ENCODE results near the gene P2RY2.

P2RY2 gene

DNA sequence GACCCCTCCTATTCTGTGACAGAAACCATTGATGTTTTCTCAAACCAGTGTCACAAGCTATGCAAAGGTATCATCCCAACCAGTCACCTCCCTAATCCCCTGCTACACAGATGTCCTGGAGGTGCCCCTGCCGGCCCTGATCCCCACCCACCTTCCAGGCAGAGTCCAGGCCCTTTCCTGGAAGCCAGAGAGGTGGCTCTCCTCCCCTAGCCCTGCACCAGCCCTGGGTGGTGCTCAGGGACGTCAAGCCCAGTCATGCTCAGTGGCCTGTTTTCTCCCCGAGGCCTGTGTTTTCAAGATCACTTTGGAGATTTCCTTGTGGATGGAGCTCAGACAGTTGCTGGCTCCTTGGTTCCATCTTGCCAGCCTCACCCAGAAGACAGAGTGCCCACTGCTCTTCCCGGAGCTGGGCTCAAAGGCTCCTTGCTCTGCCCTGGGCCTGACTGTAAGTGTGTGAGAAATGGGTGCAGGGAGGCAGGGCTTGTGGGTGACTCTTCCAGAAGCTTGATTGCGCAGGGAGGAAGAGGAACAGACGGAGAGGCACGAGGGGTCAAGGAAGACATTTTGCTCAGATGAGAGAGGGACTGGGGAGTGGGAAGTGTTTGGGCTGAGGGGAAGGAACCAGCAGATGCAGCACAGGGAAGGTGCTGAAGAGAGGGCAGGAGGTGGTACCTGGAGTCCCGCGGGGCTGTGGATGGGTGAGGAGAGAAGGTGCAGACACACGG lies 65.4 kb downstream of the P2RY2 start:
- DNase-seq (ENCODE audit: low read depth, low spot score), result no peak

DNA sequence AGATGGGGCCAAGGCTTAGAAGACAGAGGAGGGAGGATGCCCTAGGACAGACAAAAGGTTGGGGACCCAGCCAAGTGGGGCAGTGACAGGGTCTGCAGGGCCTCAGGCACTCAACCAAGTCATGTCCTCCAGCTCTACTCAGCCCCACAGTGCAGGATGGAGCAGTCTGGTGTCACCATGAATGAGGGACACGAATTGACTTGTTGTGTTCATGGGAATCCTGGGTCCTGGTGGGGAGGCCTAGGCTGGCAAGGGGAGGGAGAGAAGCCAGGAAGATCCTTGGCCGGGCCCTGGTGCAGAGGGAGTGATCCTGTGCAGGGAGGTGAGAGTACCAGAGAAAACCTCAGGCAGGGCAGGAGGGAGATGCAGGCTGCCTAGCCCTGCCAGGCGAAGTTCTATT lies 66.0 kb downstream of the P2RY2 start:
- DNase-seq (ENCODE audit: low read depth, low spot score), result no peak

DNA sequence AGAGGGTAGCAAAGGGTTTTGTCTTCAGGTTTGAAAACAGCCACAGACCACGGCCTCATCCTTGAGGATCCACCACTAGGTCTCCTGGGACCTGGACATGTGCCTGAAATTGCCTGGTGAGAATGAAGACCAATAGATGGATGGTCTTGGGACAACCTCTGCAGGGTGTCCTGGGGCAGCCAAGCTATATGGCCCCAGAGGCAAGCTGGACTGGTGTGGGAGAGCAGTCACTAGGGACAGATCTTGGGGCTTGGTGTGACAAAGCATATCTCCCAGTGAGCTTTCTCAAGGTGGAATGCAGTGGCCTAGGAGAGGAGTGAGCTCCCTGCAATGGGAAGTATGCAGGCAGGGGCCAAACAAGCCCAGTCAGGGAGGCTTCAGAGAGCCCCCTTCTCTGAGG lies 67.6 kb downstream of the P2RY2 start:
- no peak for DNase-seq (ENCODE audit: low read depth, low spot score)

All from ELF-1 (cell line).